ENCODE data around the gene MCOLN1.
A peak's percentile ranks its signal among the peaks of the same experiment; 100 is the strongest.

MCOLN1 gene

DNA sequence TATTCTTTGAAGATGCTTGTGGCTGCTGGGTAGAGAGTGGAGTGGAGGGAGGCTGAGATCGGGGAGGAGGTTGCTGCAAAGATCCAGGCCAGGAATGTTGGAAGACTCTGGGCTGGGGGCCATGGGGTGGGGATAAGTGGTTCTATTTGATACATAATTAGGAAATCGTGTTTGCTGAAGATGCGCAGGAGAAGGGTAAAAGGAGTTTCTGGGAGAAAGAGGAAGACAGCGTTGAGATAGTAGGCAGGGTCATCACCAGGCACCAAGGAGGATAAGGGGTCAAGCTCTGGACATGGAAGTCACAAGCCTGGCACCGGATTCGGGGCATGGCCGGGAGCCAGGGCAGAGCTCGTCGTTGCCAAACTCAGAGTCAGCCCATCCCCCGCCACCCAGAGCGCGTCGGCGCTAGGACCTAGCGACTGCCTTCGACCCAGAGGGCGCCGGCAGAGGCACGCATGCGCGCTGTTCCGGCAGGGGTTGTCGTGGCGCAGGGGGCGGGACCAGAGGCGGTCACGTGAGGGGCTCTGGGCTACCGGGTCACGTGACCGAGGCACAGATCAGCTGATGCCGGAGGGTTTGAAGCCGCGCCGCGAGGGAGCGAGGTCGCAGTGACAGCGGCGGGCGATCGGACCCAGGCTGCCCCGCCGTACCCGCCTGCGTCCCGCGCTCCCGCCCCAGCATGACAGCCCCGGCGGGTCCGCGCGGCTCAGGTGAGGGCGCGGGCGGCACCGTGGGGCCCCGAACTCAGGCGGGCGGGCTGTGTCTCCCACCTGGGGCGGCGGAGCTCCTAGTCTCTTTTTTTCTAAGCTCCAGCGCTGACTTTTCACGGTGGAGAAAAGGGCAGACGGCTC lies at the start of gene MCOLN1:
TSS of gene MCOLN1 (plus strand) at position 553 of the 851 bp plus-strand sequence. CDS start at position 680, 127 bp downstream.
- DNase-seq (ENCODE audit: low spot score), result peak; percentile 100

DNA sequence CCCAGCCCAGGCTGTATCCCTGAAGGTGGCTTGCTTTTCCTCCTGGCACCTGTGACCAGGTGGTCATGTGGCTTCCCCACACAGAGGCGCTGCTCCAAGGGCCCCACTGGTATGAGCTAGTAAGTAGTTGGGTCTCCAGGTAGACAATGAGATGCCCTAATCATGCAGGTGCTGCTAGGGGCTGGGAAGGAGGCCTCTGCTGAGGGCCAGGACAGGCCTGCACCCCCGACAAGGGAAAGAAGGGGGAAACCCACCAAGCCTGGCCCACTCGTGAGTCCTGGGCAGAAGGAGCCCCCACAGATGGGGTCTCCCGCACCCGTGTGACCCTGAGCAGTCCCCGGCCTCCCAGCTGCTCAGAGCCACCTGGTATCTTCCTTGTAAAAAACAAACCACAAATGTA lies 46.8 kb upstream of the MCOLN1 start:
- DNase-seq (ENCODE audit: low spot score), result no peak

DNA sequence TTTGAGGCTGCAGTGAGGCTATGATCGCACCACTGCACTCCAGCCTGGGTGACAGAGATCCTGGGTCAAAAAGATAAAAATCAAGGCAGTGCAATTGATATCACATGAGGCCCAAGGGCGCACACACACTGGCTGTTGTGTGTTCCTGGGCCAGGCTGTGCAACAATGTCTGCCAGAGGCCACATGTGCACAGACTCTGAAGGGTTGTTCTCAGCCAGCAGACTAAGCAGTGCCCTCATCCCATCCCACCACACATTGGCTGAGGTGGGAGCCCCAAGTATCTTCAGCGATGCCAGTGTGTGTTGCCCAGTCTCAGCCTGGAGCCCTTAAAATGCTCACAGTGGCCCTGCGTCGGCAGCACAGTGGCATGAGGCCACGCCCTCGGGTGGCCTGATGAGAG lies 46.2 kb upstream of the MCOLN1 start:
- no peak for DNase-seq (ENCODE audit: low spot score)

DNA sequence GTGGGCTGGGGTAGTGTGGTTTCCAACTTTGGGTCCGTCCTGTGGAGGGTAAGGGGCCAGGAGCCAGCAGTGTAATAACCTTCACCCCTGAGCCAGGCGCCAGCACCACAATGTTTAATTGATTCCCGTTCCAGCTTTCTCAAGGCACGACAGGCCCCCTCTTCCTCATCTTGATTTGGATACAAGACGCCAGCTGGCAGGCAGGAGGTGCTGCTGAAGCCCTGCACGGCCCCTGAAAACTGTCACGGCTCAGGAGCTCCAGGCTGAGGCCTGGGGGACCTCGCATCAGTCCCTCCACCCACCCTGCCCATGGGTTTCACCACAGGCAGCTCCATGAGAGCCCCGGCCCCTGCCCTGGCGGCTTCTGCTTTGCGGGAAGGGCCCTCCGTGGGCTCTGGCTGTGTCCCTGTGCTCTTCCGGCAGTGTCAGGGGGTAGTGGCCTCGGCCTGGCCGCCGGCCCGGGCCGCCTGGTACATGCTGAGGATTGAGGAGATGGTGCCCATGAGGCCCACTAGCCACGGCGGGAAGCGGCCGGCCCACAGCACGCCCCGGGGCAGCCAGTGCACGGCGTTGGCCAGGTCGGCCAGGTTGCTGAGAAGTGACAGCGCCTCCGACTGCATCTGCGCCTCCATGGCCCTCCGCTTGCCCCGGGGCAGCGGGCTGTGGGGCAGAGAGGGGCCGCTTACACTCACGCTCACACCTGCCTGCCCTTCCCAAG lies 45.5 kb upstream of the MCOLN1 start:
- no peak for DNase-seq (ENCODE audit: low spot score)

DNA sequence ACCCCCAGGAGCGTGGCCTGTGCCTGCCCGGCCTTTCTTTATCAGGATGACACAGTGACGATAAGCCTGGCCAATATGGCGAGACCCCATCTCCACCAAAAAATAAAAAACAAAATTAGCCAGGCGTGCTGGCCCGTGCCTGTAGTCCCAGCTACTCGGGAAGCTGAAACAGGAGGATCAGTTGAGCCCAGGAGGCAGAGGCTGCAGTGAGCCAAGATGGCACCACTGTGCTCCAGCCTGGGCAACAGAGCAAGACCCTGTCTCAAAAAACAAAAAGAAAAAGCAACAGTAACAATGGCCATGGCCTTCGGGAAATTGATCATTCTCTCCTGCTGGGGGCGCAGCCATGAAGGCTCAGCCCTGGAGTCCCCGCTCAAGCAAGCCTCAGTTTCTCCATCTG lies 44.7 kb upstream of the MCOLN1 start:
- DNase-seq (ENCODE audit: low spot score), result no peak

DNA sequence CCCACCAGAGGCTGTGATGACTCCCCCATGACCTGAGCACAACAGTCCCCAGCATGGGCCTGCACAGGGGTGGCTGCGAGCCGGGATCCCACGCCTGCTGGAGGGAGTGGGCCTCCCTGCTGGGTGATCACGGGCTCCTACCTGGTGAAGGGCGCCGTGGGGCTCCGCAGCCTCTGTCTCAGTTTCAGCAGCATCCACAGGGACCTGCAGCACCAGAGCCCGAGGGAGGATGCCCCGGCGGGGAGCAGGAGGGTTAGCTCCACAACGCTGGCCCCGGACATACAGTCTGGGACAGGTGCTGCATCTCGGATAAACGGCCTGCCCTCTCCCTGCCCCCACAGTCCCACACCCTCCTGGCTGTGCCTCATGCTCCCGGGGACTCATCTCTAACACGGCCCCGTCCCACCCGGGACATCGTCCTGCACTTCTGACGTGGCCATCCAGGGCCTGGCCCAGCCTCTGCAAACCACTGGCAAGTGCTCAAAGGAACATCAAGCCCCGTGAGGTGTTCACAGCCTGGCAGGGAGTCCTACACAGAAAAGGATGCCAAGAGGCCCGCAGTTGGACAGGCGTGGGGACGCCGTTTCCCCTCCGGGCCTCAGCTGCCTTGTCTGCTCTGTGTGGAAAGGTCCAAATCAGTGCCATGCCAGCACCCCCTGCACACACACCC lies 44.1 kb upstream of the MCOLN1 start:
- DNase-seq (ENCODE audit: low spot score), result no peak

DNA sequence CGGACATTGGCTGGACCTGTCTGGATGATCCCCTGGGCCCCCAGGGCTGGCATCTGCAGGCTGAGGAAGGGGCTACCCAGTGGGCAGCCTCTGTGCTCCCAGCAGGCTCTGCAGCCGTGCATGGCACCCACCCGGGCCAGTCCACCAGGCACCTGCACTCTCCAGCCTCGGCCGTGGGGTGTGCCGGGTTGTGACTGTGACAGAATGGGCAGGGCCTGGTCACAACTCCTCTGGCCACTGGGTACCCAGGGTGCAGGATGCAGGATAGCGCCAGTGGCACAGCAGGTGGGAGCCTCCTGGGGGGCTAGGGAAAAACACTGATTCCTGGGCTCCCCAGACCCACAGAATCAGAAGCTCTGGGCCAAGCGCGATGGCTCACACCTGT lies 43.6 kb upstream of the MCOLN1 start:
- no peak for DNase-seq (ENCODE audit: low spot score)

DNA sequence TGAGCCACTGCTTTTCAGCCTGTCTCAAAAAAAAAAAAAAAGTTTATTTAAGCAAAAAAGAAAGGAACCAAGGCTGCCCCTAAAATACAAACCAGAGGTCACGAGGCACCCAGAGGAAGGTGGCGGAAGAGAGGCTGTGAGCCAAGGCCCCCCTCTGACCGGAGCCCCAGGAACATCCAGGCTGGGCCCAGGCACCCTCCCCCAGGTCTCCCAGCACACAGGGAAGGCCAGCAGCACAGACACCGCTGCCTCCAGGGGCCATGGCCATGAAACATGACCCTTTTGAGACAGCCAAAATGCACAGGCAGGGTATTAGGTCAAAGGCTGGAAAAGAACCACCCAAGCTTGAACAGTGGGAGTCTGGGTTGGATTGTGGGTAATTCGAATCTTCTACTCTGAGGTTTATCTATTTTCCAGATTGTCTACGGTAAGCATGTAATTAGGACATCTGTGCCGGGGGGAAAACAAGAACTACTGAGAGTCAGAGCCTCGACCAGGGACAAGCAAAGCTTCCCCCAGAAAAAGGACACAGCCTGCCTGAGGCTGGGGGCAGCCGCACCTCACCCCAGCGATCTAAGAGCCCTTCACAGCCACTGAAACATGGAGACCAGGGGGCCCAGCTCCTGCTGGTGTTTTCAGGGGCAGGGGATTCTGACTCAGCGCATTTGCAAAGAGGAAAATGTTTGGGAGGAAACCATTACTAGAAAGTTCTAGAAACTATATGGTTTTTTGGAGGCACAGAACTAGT lies 42.0 kb upstream of the MCOLN1 start:
- DNase-seq (ENCODE audit: low spot score), result no peak

DNA sequence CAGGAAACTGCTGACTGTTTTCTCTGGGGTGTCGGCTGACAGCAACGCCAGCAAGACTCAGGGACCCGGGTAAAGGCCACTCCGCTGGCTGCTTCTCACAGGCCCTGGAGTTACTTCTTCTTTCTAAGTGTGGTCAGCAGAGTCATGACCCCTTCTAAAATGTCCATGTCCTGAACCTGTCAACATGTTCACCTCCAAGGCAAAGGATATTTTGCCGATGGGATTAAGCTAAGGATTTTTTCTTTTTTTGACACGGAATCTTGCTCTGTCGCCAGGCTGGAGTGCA lies 41.5 kb upstream of the MCOLN1 start:
- no peak for DNase-seq (ENCODE audit: low spot score)

DNA sequence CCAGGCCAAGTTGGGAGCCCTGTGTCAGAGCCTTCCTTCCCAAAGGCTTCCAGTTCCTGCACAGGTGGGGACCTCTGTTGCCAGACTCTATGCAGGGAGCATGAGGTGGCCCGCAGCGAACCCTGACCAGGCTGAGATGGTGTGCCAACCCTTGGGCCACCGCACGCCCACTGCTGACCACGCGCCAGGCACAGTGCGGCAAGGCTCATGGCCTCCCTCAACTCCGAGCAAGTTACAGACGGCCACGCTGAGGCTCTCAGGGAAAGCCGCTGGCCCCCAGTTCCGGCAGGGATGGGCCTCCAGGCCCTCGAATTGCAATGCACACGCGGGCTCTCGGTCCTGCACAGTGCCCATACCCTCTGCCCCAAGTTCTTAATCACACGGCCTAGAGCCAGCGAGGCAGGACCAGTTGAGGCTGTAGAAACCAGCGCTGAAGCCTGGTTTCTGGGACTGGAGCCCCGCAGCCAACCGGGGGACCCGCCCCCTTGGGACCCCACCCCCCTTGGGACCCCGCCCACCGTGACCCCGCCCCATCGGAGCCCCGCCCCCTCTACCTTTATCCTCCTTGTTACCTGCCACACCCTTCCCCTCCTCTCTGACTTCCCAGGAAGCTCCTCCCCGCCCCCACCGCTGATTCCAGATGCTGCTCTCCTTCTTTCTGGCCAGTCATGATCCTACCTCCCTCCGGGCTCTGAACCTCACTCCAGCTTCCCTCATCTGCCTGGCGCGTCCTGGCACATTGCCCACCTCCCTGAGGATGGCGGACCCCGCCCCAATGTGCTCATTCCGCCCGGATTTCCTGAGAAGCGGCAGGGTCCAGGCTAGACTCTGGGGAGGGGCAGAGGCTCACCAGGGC lies 39.6 kb upstream of the MCOLN1 start:
- DNase-seq (ENCODE audit: low spot score), result peak; percentile 30

DNA sequence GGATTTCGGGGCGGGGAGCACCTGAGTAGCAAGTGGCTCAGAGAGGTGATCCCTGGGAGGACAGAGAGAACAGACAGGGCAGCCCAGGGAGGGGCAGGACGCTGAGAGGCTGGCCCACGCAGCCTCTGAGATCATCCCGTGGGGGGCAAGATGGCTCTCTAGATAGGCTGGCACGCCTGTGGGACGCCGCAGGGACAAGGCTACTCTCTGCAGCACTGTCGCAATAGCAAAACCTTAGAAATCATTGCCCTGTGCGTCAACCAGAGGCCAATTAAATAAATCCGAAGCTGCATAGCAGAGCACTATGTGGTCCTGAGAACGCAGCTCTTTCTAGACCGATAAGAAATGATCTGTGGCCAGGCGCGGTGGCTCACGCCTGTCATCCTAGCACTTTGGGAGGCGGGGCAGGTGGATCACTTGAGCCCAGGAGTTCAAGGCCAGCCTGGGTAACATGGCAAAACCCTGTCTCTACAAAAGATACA lies 38.7 kb upstream of the MCOLN1 start:
- no peak for DNase-seq (ENCODE audit: low spot score)

DNA sequence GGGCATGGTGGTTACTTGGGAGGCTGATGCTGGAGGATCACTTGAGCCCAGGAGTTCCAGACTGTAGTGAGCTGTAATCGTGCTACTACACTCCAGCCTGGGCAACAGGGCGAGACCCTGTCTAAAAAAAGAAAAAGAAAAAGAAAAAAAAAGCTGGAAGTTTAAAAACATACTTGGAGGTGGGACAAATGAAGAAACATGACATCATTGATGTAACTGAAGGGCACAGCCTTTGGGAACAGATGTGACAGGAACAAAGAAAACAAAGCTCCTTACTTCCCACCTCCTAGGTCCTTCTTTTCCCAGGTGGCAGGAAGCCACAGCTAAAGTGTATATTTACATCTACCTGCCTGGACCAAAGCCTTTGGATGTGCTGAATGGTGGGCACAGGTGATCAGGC lies 35.5 kb upstream of the MCOLN1 start:
- no peak for DNase-seq (ENCODE audit: low spot score)

DNA sequence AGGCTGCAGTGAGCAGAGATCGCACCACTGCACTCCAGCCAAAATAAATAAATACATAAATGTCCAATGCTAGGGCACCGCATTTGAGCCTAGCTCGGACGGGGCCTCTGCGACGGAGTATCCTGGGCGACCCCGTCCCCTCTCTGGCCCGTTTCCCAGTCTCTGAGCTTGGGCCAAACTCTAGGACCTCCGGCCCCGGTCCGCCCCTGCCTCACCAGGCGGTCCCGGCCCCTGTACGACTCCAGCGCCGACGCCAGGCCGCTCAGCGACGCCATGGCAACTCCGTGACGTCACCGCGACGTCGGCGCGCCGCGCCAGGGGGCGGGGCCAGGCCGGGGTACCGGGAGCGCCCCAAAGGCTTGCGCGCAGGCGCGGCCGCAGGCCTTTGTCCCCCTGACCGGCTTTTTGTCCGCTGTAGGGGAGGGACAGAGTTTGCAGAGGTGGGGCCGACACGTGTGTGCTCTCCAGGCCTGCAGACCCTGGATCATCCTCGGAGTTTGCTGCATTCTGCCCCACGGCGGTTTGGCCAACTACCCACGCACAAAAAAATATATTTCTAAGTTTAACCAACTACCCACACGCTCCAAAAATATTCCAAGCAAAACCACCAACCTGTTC lies 33.6 kb upstream of the MCOLN1 start, which contains the start of gene PEX11G:
TSS of gene PEX11G (minus strand) at position 300 of the 618 bp plus-strand sequence. CDS start at position 275, 25 bp downstream.
- DNase-seq (ENCODE audit: low spot score), result peak; percentile 100

DNA sequence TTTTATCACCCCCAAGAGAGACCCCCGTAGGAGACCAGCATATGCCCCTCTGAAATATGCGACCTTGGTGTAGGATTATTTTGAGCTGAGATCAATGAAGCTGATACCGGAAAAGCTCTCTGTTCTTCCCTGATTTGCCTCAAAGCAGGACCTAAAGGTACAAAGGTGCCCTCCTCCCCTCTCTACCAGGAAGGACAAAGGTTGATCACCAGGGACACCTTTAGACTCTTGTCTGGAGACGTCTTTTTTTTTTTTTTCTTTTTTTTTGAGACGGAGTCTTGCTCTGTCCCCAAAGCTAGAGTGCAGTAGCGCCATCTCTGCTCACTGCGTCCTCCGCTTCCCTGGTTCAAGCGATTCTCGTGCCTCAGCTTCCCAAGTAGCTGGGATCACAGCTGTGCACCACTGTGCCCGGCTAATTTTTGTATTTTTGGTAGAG lies 32.8 kb upstream of the MCOLN1 start:
- no peak for DNase-seq (ENCODE audit: low spot score)

DNA sequence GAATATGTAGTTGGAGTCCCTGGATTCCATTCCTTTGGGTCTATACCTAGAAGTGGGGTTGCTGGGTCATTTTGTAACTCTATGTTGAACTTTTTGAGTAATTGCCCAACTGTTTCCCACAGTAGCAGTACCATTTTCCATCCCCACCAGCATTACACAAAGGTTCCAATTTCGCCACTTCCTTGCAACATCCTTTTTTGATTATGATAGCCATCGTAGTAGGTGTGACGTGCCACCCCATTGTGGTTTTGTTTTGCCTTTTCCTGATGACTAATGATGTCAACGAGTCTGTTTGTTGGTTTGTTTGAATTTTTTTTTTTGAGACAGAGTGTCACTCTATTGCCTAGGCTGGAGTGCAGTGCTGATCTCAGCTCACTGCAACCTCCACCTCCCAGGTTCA lies 30.3 kb upstream of the MCOLN1 start:
- peak; percentile 40 for DNase-seq (ENCODE audit: low spot score)

DNA sequence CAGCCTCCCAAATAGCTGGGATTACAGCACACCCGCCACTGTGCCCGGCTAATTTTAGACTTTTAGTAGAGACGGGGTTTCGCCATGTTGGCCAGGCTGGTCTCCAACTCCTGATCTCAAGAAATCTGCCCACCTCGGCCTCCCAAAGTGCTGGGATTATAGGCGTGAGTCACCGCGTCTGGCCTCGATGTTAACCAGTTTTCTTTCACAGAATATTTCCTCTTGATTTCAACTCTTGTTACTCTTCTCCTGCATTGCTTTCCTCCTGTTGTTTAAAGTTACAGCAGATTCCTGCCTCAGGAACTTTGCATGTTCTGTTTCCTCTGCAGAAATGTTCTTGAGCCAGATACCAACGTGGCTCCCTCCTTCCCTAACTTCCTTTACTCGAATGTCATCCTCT lies 29.9 kb upstream of the MCOLN1 start:
- DNase-seq (ENCODE audit: low spot score), result no peak

DNA sequence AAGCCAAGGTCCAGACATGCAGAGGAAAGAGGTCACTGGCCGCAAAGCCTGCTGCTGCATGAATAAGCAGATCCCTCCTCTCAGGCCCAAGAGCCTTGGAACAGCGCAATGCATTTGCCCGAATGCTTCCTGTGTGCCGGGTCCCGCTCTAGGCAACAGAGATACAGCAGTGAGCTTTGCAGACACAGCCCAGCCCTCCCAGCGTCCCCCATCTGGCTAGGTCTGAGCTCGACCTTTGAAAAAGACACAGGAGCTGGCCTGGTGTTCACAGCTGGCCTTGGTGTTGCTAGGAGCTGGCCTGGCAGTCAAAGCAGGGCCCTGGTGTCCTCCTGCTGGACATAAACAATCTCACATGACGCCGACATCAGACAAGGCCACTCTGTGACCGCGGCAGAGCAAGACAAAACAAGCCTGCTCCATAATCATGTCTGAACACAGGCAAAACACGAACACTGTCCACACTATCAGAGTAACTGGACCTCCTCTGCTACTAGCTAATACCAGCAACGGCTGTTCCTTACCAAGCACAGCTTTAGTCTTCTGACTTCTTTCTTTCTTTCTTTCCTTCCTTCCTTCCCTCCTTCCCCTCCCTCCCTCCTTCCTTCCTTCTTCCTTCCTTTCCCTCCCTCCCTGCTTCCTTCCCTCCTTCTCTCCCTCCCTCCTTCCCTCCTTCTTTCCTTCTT lies 27.9 kb upstream of the MCOLN1 start:
- no peak for DNase-seq (ENCODE audit: low spot score)

DNA sequence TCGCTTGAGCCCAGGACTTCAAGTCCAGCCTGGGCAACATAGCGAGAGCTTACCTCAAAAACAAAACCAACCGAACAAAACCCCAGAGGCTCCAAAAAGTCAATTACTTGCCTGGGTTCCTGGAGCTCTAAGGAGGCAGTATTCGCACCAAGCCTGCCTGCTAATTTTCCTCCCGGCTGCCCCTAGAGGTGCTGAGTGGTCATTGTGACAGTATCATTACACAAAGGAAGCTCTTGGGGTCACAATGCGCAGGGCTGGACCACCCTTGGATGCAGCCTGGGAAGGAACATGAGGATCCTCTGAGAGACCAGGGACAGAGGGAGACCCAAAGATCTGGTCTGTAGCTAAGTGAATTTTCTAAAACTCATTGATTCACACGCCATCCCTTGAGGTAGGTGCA lies 25.1 kb upstream of the MCOLN1 start:
- DNase-seq (ENCODE audit: low spot score), result peak; percentile 50

DNA sequence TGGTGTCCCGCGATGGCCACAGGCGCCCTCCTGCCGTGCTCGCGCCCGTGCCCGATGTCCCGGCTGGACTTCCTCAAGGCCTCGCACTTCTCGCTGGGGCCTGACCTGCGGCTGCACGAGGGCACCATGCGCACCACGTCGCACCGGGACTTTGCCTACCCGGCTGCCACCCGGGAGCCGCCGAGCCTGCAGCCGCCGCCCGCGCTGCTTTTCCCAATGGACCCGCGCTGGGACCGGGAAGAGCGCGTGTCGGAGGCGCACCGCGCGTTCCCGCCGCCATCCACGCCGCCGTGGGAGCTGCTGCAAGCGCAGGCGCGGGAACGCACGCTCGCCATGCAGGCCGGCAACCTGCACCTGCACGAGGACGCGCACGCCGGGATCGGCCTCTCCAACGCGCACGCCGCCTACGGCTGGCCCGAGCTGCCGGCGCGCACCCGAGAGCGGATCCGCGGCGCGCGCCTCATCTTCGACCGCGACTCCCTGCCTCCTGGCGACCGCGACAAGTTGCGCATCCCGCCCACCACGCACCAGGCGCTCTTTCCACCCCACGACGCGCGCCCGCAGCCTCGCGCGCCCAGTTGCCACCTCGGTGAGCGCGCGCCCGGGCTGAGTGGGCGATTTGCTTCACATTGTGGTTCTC lies 21.5 kb upstream of the MCOLN1 start:
- DNase-seq (ENCODE audit: low spot score), result peak; percentile 61

DNA sequence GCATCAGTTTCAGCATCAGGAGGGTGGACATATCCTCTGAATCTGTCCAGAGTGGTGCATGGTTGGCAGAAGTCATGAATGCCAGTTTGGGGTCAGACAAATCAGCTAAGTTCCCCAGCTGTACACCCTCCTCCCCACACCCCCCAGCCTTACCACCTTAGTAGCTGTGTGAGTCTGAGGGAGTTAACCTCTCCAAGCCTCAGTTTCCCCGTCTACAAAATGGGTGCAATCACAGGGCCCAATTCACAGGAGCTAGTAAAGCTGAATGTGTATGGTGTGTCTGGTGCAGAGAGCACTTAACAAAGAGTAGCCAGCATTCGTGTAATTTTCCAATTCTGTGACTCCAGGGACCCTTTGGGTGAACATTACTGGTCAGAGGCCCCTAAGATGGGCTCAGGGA lies 19.9 kb upstream of the MCOLN1 start:
- DNase-seq (ENCODE audit: low spot score), result no peak

All from AG20443 (cell line).